Endothelial cell of umbilical vein (primary cell): ENCODE results near the gene HOXB4. TPM values are rescaled to one million over a fixed set of nuclear protein-coding genes. Genes with fewer than 3 reads are reported as not detected.

ENCODE experiments used
- BruUV-seq: library from RNA; stranded (reverse); fragments of 400-500 nt; replicated peaks from 2 replicates; lab custom pipeline; 2021; lab: Mats Ljungman, UMichigan
- CTCF ChIA-PET: fragments of 300-600, 350-600 bp; sonication (Branson Sonifier 250); formaldehyde crosslinking; loops from one replicate; lab custom pipeline; 2021; ENCODE audit warnings: antibody characterized with exemption, inconsistent platforms; lab: Charles Lee
- POLR2A ChIA-PET: fragments of 300-600, 350-600 bp; sonication (Branson Sonifier 250); formaldehyde crosslinking; loops from one replicate; lab custom pipeline; 2021; ENCODE audit warnings: antibody characterized with exemption, inconsistent platforms; lab: Charles Lee
- DNase-seq: peaks from one replicate; pipeline ENCODE4 v3.0.0-alpha.2; 2011; ENCODE audit warnings: low read depth, low spot score
- FAIRE-seq: peaks from 2 replicates; lab custom pipeline; 2011; peaks lifted over from hg19 to GRCh38; lab: Jason Lieb, UNC
- H2AFZ ChIP-seq: 2 replicates; pipeline ENCODE4 v1.6.0; 2012; ENCODE audit warnings: low read depth, low read length, control low read depth, inconsistent platforms
- H3K27ac ChIP-seq: 2 replicates; pipeline ENCODE4 v1.5.1; 2011; ENCODE audit warnings: low read depth, mild to moderate bottlenecking, control low read depth, low read length, moderate library complexity; ENCODE audit not compliant: insufficient read depth
- H3K27me3 ChIP-seq, 2 experiments: 2 replicates each; pipeline versions ENCODE4 v1.6.0 to v1.6.1; 2011; ENCODE audit warnings: low read length in 2 of 2, mixed read lengths in 1 of 2; ENCODE audit not compliant: control insufficient read depth in 2 of 2, insufficient read depth in 2 of 2
- H3K36me3 ChIP-seq, 2 experiments: 2 replicates in 1 of 2; 3 replicates in 1 of 2; pipeline ENCODE4 v1.5.1; 2011; ENCODE audit warnings: low read length in 2 of 2, mild to moderate bottlenecking in 1 of 2, moderate library complexity in 1 of 2; ENCODE audit not compliant: control insufficient read depth in 2 of 2, insufficient read depth in 2 of 2; ENCODE audit errors: extremely low read depth in 1 of 2
- H3K4me1 ChIP-seq: 3 replicates; pipeline ENCODE4 v1.5.1; 2011; ENCODE audit warnings: mild to moderate bottlenecking, low read length; ENCODE audit not compliant: control insufficient read depth, insufficient read depth; ENCODE audit errors: extremely low read depth
- H3K4me2 ChIP-seq: 2 replicates; pipeline ENCODE4 v1.6.1; 2011; ENCODE audit warnings: low read length, control low read depth, mixed read lengths; ENCODE audit not compliant: insufficient read depth
- H3K4me3 ChIP-seq, 3 experiments: fragments of 200-600 bp in 1 of 3; sonication (generic), shearing (Covaris generic) in 1 of 3; replicated peaks in 1 of 3; 2 replicates each; pipeline ENCODE4 v1.5.1; 2011 to 2016; ENCODE audit warnings: control low read depth in 3 of 3, low read length in 3 of 3, mild to moderate bottlenecking in 2 of 3, inconsistent platforms in 1 of 3, low read depth in 1 of 3, moderate library complexity in 1 of 3; ENCODE audit not compliant: insufficient read depth in 1 of 3
- H3K79me2 ChIP-seq: 2 replicates; pipeline ENCODE4 v1.6.0; 2012; ENCODE audit warnings: low read length, inconsistent platforms; ENCODE audit not compliant: control insufficient read depth, insufficient read depth
- H3K9ac ChIP-seq: replicated peaks from 2 replicates; pipeline ENCODE3; 2011; ENCODE audit warnings: low read length, control low read depth; ENCODE audit not compliant: insufficient read depth; ENCODE audit errors: extremely low read depth
- H3K9me1 ChIP-seq: replicated peaks from 3 replicates; pipeline ENCODE4 v1.6.0; 2011; ENCODE audit warnings: mild to moderate bottlenecking, low read length; ENCODE audit not compliant: control insufficient read depth, insufficient read depth; ENCODE audit errors: extremely low read depth
- H3K9me3 ChIP-seq: replicated peaks from 2 replicates; pipeline ENCODE4 v1.5.1; 2012; ENCODE audit warnings: low read length, inconsistent platforms; ENCODE audit not compliant: control insufficient read depth, insufficient read depth
- H4K20me1 ChIP-seq: replicated peaks from 2 replicates; pipeline ENCODE3; 2011; ENCODE audit warnings: mild to moderate bottlenecking, low read length; ENCODE audit not compliant: control insufficient read depth, insufficient read depth; ENCODE audit errors: extremely low read depth
- CTCF ChIP-seq, 2 donors: IDR thresholded peaks; 1 replicate in 1 of 2; 2 replicates in 1 of 2; pipeline ENCODE4 v1.5.1; 2011; ENCODE audit warnings: low read length in 2 of 2, mild to moderate bottlenecking in 2 of 2, moderate library complexity in 2 of 2, control low read depth in 1 of 2, inconsistent platforms in 1 of 2, low read depth in 1 of 2; ENCODE audit not compliant: insufficient read depth in 1 of 2; ENCODE audit errors: extremely low read depth in 1 of 2
- EZH2 ChIP-seq: IDR thresholded peaks from 2 replicates; pipeline ENCODE4 v1.6.1; 2012; ENCODE audit warnings: borderline replicate concordance, low read depth, mild to moderate bottlenecking, moderate library complexity, low read length, inconsistent platforms; ENCODE audit not compliant: severe bottlenecking
- FOS ChIP-seq: IDR thresholded peaks from 2 replicates; pipeline ENCODE4 v1.6.1; 2011; ENCODE audit warnings: mild to moderate bottlenecking, low read length, moderate library complexity, borderline replicate concordance; ENCODE audit not compliant: insufficient read depth
- GATA2 ChIP-seq: IDR thresholded peaks from 2 replicates; pipeline ENCODE4 v1.7.0; 2011; ENCODE audit warnings: low read depth, mild to moderate bottlenecking, moderate library complexity, mixed read lengths, low read length; ENCODE audit not compliant: insufficient read length, insufficient read depth
- JUN ChIP-seq: IDR thresholded peaks from 2 replicates; pipeline ENCODE4 v1.6.1; 2011; ENCODE audit warnings: borderline replicate concordance, low read depth; ENCODE audit not compliant: insufficient read length, insufficient read depth
- MAX ChIP-seq: IDR thresholded peaks from 2 replicates; pipeline ENCODE4 v1.6.1; 2011; ENCODE audit not compliant: insufficient read depth, insufficient read length
- MYC ChIP-seq: IDR thresholded peaks from one replicate; pipeline ENCODE4 v1.6.1; 2011; ENCODE audit warnings: mild to moderate bottlenecking, low read depth, low read length
- POLR2A ChIP-seq: IDR thresholded peaks from 2 replicates; pipeline ENCODE4 v1.6.1; 2012; ENCODE audit warnings: low read depth, mild to moderate bottlenecking, control low read depth, low read length
- POLR2AphosphoS5 ChIP-seq: IDR thresholded peaks from 2 replicates; pipeline ENCODE4 v1.6.1; 2012; ENCODE audit warnings: low read depth, mild to moderate bottlenecking, control low read depth, low read length, moderate library complexity; ENCODE audit not compliant: insufficient read depth
- dilution Hi-C: fragments of 300-500 bp; cut with MboI; formaldehyde crosslinking; loops from one replicate; pipeline ENCODE4 v1.15.0; 2019; ENCODE audit warnings: low sequenced_read_pairs; ENCODE audit not compliant: extremely low pct_ligation_motif_present
- intact Hi-C: fragments of 100-400 bp; cut with micrococcal nuclease; formaldehyde crosslinking; loops from one replicate; pipeline ENCODE4 v1.10.0; 2022
- polyA plus RNA-seq, 4 experiments: library from polyadenylated mRNA; depleted of rRNA in 3 of 4; stranded (reverse) in 3 of 4; unstranded in 1 of 4; fragments of >200 nt; gene quantifications; 2 replicates each; pipeline versions ENCODE4 v1.2.1 to v1.2.3, GENCODE V29; 2011 to 2012; ENCODE audit warnings: missing spikeins in 1 of 4
- total RNA-seq: library from RNA; stranded (reverse); gene quantifications from 2 replicates; pipeline ENCODE4 v1.2.3, GENCODE V29; 2021

Gene HOXB4
- total and polyA plus RNA-seq, 2 donors (not counting 3 experiments of a cell fraction or from before 2014, with no cell fraction given) = 4.6 to 13.1 TPM

DNA sequence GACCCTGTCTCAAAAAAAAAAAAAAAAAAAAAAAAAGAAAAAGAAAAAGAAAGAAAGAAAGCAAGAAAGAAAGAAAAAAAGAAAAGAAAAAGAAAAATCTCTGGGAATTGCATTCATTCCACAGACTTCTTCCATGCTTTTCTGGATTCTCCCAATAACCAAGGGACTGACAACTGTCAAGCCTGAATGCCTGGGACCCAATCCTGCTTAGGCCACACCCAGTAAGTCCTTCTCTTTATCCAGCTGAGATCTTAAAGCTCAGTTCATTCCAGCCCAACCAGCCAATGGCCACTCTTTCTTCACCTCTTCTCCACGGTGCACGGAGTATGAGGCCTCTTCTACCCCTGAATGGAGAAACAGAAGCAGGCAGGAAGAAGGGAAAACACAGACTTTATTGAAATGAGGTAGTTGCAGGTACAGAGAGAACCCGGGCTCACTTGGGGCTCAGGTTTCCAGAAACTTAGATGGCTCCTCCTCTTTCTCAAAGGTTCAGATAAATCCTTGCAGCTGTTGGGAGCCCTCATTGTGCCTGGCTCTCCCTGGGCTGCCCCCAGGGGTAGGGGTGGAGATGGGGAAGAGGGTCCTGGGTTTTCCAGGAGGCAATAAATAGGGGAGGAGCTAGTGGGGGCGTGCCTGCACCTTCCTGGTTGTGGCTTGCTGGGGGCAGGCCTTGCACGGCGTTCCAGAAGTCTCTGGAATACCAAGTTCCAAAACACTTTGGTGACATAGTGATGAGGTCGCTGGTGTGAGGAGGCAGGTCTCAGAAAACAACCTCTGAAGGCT is 49.8 kb downstream of the HOXB4 start:
- TF ChIP-seq JUN = no peak
- no peak for TF ChIP-seq POLR2AphosphoS5
- no peak for TF ChIP-seq FOS
- TF ChIP-seq GATA2 = no peak
- no peak for TF ChIP-seq MYC
- no peak for TF ChIP-seq EZH2
- TF ChIP-seq MAX = no peak
- TF ChIP-seq POLR2A = no peak
- TF ChIP-seq CTCF (IDR thresholded peaks at IDR 0.05; ENCODE audit: extremely low read depth in 1 of 2, insufficient read depth in 1 of 2, low read depth in 1 of 2, low read length in 2 of 2) = no peak
- Histone ChIP-seq H3K4me3 (no peak overlapping the region), H3K79me2 (no peaks in the 10 kb centered on the region), H3K27me3 (peaks cover 18 to 20% of the 10 kb centered on the region in 2 experiments), H3K36me3 (no peaks in the 10 kb centered on the region), H3K9me1 (no peaks in the 10 kb centered on the region), H4K20me1 (no peaks in the 10 kb centered on the region), H2AFZ (no peak overlapping the region), H3K27ac (no peak overlapping the region), H3K4me1 (no peaks in the 10 kb centered on the region), H3K9ac (no peak overlapping the region), H3K4me2 (no peak overlapping the region), H3K9me3 (no peaks in the 10 kb centered on the region)
- dilution Hi-C loops (no loop called here), intact Hi-C loops (no loop called here)
- no peak for FAIRE-seq
- BruUV-seq = no TSS peak
- no peak for DNase-seq
- ChIA-PET POLR2A (no interaction called here), CTCF (interaction anchor here (0.8 kb wide), 1 partner anchor 8 kb away, joined by 3 read pairs; no protein-coding TSS in a partner anchor)
